GM12872 (cell line): ENCODE results near the gene NF2.

Source experiments
- TF ChIP-seq, protein P1 (sequence below): IDR thresholded peaks from 3 replicates; pipeline ENCODE4 v1.5.1; 2011; ENCODE audit warnings: low read depth, mild to moderate bottlenecking, low read length, moderate library complexity; ENCODE audit not compliant: insufficient read depth

Gene NF2

GRCh38 chr22:29710193-29710592, 106.8 kb downstream of the NF2 start:
- TF ChIP-seq, protein P1, sequence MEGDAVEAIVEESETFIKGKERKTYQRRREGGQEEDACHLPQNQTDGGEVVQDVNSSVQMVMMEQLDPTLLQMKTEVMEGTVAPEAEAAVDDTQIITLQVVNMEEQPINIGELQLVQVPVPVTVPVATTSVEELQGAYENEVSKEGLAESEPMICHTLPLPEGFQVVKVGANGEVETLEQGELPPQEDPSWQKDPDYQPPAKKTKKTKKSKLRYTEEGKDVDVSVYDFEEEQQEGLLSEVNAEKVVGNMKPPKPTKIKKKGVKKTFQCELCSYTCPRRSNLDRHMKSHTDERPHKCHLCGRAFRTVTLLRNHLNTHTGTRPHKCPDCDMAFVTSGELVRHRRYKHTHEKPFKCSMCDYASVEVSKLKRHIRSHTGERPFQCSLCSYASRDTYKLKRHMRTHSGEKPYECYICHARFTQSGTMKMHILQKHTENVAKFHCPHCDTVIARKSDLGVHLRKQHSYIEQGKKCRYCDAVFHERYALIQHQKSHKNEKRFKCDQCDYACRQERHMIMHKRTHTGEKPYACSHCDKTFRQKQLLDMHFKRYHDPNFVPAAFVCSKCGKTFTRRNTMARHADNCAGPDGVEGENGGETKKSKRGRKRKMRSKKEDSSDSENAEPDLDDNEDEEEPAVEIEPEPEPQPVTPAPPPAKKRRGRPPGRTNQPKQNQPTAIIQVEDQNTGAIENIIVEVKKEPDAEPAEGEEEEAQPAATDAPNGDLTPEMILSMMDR = no peak

GRCh38 chr22:29710922-29711593, 107.6 kb downstream of the NF2 start:
- TF ChIP-seq, protein P1 = no peak

DNA sequence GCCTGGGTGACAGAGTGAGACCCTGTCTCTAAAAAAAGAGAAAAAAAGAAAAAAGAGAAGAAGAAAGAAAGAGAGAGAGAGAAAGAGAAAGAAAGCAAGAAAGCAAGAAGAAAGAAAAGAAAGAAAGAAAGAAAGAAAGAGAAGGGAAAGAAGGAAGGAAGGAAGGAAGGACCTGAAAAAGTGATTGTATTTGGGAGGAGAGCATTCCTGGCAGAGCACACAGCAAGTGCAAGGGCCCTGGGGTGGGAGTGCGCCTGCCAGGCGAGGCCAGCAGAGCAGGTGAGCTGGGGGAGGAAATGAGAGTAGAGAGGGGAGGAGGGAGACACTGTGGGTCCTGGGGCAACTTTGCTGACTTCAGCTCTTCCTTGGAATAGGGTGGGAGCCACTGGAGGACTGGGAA, 108.7 kb downstream of the NF2 start:
- TF ChIP-seq, protein P1 = no peak

DNA sequence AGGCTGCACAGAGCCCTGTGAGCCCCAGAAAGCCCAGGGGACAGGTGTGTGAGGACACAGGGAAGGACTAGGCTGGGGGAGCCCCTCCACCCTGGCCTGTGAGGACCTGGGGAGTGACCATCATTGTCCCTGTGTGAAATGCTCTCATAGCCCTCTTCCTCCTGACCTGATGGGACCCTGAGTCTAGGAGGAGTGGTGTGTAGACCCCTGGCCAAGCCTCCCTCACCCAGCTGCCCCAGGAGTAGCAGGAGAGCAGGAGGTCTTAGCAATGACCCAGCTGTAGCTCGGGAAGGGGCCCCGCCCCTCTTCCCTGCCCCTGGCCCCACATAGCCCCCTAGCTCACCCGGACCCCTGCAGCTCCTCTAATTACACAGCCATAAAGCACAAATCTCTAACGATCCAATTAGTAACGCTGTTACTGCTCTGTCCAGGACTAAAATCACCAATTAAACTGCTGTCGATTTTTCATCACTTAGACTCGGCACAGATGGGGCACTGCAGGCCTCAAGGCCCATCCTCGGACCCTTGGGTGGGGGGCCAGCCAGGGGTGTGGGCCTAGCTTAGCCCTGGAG, 109.8 kb downstream of the NF2 start:
- TF ChIP-seq, protein P1 = no peak

- TF ChIP-seq, protein P1 = no peak
Observed at GRCh38 chr22:29715240-29715639, 111.8 kb downstream of the NF2 start.

DNA sequence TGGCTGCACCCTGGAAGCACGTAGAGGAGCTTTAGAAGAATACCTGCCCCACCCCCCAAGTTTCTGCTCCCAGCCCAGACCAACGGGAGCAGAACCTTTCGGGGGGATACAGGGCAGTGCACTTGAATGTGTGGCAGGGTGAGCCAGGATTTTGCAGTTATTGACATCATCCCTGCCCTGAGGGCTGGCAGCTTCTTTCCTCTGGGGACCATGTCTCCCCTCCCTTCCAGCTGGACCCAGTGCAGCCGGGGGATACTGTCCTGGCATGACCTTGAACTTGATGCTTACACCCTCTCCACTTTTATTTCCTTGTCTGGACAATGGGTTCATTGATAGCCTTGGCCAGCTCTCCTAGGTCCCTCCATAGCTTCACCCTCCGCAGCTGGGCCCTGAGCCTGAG, 112.3 kb downstream of the NF2 start:
- TF ChIP-seq, protein P1 = no peak

DNA sequence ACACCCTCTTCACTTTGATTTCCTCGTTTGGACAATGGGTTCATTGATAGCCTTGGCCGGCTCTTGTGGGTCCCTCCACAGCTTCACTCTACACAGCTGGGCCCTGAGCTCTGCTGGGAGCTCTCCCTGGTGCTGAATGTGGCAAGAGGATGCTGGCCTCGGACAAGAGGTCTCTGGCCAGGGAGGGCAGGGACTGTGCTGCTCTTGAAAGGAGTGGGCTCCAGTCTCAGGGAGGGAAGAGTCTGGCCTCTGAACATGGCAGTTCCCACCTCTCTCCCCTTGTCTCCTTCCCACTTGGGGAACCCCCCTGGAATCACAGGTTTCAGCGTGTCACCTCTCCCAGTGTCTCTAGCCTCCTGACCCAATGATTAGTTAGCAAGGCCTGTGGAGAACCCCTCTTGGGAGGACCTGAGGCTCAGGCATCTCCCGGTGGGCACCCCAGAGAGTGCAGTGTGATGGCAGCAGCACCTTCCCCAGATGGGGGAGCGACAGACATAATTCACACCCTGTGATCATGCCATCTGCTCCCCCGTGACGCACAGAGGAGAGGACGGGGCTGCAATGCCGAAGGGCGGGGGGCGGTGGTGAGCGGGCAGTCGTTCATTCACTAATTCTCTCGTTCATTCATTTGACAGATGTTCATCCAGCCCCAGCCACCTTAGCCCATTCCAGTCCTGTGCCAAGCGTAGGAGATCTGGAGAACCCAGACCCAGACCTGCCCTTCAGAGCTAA, 113.5 kb downstream of the NF2 start:
- TF ChIP-seq, protein P1 = no peak
